Measurements from ENCODE around the gene MBOAT7. TPM values are rescaled to one million over a fixed set of nuclear protein-coding genes. Genes with fewer than 3 reads are reported as not detected.
A peak's percentile ranks its signal among the peaks of the same experiment; 100 is the strongest.

Gene MBOAT7
- total and polyA plus RNA-seq, 2 of the 8 experiments (the other 6 are each of a cell fraction or from before 2014, with no cell fraction given), result 85.5 to 90.9 TPM

- TF ChIP-seq CTCF (IDR thresholded peaks at IDR 0.05; ENCODE audit: control extremely low read depth in 1 of 3, insufficient read depth in 1 of 3, low read depth in 1 of 3, low read length in 3 of 3) (no peak), BRCA1 (IDR thresholded peaks at IDR 0.05; ENCODE audit: low read depth, low read length) (no peak), KDM4A (IDR thresholded peaks at IDR 0.05; ENCODE audit: low read depth, low read length, severe bottlenecking) (peak; percentile 51), KDM1A (IDR thresholded peaks at IDR 0.05; ENCODE audit: borderline replicate concordance, low read length) (no peak), SUZ12 (IDR thresholded peaks at IDR 0.05; ENCODE audit: low read length) (no peak), TAF1 (IDR thresholded peaks at IDR 0.05; ENCODE audit: low read depth, low read length) (peak; percentile 37; the same call in 1 of the 2 replicates)
Measured at GRCh38 chr19:54164369-54165068, 24.9 kb downstream of the MBOAT7 start (continued).
